ENCODE results near the gene MC2R. TPM values are rescaled to one million over a fixed set of nuclear protein-coding genes. Genes with fewer than 3 reads are reported as not detected.

MC2R gene
- total RNA-seq, 1 experiment from 2014 or later = not detected

Other genes starting within 250 kb of the MC2R start
- 12.0 and 23.0 TPM in 2 replicates for gene FAM210A, start 189.0 kb downstream of the MC2R start, total RNA-seq (2014; rRNA removed; shearing (Covaris generic))
- gene RNMT, start 188.9 kb downstream of the MC2R start, total RNA-seq (2014; rRNA removed; shearing (Covaris generic)) = 15.6 and 21.9 TPM in 2 replicates
- gene MC5R, start 91.4 kb downstream of the MC2R start, total RNA-seq (2014; rRNA removed; shearing (Covaris generic)) = not detected in 2 replicates
- gene ZNF519, start 216.9 kb upstream of the MC2R start, total RNA-seq (2014; rRNA removed; shearing (Covaris generic)) = 6.2 and 7.4 TPM in 2 replicates

Measured in M059J (cell line).